SK-N-SH (cell line): ENCODE measurements around the gene CDC42EP4.

Source experiments
- GATA2 ChIP-seq: sonication (generic); formaldehyde crosslinking; IDR thresholded peaks from 2 replicates; pipeline ENCODE4 v1.5.0; 2020; ENCODE audit warnings: mild to moderate bottlenecking, missing genetic modification reagents
- JUND ChIP-seq: IDR thresholded peaks from 2 replicates; pipeline ENCODE4 v1.4.0; 2012
- RAD21 ChIP-seq: IDR thresholded peaks from 2 replicates; pipeline ENCODE4 v1.6.1; 2012; ENCODE audit warnings: mild to moderate bottlenecking, low read length
- RCOR1 ChIP-seq: fragments of 150-350 bp; IDR thresholded peaks from 2 replicates; pipeline ENCODE4 v1.6.1; 2017; ENCODE audit warnings: antibody characterized with exemption, low read length
- RFX5 ChIP-seq: IDR thresholded peaks from 2 replicates; pipeline ENCODE4 v1.6.1; 2012; ENCODE audit warnings: mild to moderate bottlenecking, improper control_type of control experiment, low read length
- SIN3A ChIP-seq: IDR thresholded peaks from 2 replicates; pipeline ENCODE4 v1.6.1; 2012; ENCODE audit warnings: low read depth, mild to moderate bottlenecking, low read length, moderate library complexity, borderline replicate concordance
- TAF1 ChIP-seq: IDR thresholded peaks from 2 replicates; pipeline ENCODE4 v1.6.1; 2012; ENCODE audit warnings: low read depth, mild to moderate bottlenecking, low read length, moderate library complexity, borderline replicate concordance
- TEAD4 ChIP-seq: IDR thresholded peaks from 2 replicates; pipeline ENCODE4 v1.4.0; 2012; ENCODE audit warnings: mild to moderate bottlenecking, borderline replicate concordance; ENCODE audit not compliant: insufficient read depth
- ZBTB33 ChIP-seq: IDR thresholded peaks from 2 replicates; pipeline ENCODE4 v1.4.0; 2012; ENCODE audit warnings: low read depth, borderline replicate concordance
- TF ChIP-seq, protein P1 (sequence below): fragments of 200-600 bp; sonication (generic); IDR thresholded peaks from 2 replicates; pipeline ENCODE4 v1.6.1; 2017; ENCODE audit warnings: antibody characterized with exemption, mild to moderate bottlenecking, moderate library complexity
- TF ChIP-seq, protein P2 (sequence below): IDR thresholded peaks from 2 replicates; pipeline ENCODE4 v1.4.0; 2012; ENCODE audit warnings: low read depth, borderline replicate concordance
- TF ChIP-seq, protein P3 (sequence below): IDR thresholded peaks from 2 replicates; pipeline ENCODE4; 2012

DNA sequence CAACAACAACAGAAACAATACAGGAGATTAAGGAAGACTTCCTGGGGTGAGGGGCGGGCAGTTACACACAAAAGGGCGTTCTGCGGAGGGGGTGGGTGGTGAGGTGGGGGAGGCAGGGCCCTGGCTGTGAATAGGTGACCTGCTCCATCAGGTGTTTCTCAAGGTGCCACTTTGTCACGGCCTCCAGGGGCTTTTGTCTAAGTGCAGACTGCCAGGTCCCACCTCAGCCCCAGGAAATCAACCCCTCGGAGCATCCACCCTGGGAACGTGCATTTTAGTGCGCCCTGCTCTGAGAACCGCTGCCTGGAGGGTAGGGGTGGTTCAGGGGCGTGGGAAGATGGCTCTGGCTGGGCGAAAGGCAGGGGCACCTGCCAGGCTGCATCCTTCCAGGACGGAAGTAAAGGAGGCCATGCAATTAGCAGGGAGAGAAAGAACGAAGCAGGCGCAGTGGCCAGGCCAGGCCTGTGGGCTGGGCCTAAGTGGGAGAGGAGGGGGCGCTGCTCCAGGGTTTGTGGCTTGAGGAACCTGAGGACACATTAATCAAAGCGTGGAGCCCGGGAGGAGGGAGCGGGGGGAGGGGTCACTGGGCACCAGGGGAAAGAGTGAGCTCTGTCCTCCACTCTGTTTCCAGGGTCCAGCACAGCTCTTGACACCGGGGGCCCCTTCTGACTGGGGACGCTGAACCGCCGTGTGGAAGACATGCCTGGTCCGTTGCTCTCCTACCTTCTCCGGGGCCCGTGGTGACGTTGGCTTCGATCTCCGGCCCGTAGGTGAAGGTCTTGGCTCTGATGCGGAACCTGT lies 49.4 kb upstream of the CDC42EP4 start:
- TF ChIP-seq, protein P1, sequence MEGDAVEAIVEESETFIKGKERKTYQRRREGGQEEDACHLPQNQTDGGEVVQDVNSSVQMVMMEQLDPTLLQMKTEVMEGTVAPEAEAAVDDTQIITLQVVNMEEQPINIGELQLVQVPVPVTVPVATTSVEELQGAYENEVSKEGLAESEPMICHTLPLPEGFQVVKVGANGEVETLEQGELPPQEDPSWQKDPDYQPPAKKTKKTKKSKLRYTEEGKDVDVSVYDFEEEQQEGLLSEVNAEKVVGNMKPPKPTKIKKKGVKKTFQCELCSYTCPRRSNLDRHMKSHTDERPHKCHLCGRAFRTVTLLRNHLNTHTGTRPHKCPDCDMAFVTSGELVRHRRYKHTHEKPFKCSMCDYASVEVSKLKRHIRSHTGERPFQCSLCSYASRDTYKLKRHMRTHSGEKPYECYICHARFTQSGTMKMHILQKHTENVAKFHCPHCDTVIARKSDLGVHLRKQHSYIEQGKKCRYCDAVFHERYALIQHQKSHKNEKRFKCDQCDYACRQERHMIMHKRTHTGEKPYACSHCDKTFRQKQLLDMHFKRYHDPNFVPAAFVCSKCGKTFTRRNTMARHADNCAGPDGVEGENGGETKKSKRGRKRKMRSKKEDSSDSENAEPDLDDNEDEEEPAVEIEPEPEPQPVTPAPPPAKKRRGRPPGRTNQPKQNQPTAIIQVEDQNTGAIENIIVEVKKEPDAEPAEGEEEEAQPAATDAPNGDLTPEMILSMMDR: no peak
- TF ChIP-seq RCOR1 (no peak), RFX5 (no peak), SIN3A (no peak), ZBTB33 (no peak), GATA2 (CRISPR knock-in tag) (no peak), TEAD4 (no peak), RAD21 (no peak), TAF1 (no peak), JUND (no peak)
- TF ChIP-seq, protein P2, sequence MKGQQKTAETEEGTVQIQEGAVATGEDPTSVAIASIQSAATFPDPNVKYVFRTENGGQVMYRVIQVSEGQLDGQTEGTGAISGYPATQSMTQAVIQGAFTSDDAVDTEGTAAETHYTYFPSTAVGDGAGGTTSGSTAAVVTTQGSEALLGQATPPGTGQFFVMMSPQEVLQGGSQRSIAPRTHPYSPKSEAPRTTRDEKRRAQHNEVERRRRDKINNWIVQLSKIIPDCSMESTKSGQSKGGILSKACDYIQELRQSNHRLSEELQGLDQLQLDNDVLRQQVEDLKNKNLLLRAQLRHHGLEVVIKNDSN: no peak
- TF ChIP-seq, protein P3, sequence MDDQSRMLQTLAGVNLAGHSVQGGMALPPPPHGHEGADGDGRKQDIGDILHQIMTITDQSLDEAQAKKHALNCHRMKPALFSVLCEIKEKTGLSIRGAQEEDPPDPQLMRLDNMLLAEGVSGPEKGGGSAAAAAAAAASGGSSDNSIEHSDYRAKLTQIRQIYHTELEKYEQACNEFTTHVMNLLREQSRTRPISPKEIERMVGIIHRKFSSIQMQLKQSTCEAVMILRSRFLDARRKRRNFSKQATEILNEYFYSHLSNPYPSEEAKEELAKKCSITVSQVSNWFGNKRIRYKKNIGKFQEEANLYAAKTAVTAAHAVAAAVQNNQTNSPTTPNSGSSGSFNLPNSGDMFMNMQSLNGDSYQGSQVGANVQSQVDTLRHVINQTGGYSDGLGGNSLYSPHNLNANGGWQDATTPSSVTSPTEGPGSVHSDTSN: no peak
